Stimulated activated CD8-positive, alpha-beta memory T cell treated with anti-CD3 and anti-CD28 coated beads, Interleukin-15, amount 100 ng/mL, for 48 hours (primary cell): ENCODE measurements around the gene EMX2.

Source experiments
- DNase-seq, 2 donors: peaks; one replicate each; pipeline ENCODE4 v3.0.0-alpha.2; 2020; ENCODE audit warnings: low read depth in 2 of 2

The EMX2 gene

GRCh38 chr10:117532003-117532385 is 10.6 kb upstream of the EMX2 start:
- DNase-seq, result no peak

DNA sequence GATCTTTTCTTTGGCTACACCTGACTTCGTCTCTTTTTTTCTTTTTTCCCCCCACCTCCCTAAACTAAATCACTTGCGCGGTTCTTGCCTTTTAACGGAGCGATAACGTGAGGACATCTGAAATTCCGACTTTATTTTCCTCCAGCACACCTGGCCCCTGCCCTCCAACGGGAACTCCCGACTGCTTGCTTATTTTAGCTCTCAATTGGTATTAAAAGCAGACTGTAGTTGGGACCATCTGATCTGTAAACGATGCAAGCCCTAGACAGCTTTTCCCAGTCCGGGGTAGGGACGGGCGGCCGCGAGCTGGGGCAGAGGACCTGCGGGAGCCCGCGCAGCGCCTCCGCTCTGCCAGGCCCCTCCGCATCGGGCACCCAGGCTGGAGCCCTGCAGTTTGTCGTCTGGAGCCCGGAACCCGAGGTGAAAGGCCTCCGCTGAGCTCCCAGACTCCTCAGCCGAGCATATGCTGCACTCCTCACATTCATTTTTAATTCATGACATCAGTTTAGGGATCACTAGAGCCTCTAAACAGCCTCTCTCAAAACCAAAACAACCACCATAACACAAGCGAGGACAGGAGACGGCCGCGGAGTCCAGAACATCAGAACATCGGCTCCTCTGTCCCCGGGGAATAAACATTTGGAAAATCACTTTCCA is 10.0 kb upstream of the EMX2 start:
- DNase-seq, result no peak

DNA sequence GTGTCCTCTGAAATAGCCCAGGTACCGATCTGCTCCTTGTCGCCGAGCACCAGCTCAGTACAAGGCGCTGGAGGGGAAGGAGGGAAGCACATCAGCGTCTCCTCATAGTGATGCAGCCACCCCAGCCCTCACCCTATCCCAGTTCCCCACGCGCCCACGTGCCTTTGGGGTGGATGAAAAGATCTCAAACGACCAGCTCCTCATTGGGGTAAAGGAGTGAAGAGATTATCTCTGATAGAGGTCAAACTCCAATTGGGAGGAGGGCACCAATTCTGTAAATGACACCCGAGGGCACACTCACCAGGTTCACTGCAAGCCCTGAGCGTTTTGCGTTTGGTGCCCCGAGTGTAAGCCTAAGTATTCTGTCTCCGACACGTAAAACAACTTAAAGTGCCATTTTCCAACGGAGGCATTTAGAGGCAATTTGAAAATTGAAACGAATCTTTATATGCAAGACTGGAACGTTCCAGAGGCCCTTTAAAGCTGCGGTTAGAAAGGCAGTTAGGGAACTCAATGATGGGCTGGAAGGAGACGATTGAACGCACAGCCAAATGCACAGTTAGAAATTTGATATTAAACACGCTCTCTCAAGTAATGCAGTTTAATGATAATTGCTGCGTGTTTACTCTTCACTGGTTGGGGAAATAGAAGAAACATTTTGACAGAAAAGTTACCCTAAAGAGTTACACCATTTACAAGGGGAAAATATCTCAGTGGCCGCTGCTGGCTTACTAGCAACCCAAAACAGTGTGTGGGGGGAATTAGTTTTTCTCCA is 8.9 kb upstream of the EMX2 start:
- no peak for DNase-seq

DNA sequence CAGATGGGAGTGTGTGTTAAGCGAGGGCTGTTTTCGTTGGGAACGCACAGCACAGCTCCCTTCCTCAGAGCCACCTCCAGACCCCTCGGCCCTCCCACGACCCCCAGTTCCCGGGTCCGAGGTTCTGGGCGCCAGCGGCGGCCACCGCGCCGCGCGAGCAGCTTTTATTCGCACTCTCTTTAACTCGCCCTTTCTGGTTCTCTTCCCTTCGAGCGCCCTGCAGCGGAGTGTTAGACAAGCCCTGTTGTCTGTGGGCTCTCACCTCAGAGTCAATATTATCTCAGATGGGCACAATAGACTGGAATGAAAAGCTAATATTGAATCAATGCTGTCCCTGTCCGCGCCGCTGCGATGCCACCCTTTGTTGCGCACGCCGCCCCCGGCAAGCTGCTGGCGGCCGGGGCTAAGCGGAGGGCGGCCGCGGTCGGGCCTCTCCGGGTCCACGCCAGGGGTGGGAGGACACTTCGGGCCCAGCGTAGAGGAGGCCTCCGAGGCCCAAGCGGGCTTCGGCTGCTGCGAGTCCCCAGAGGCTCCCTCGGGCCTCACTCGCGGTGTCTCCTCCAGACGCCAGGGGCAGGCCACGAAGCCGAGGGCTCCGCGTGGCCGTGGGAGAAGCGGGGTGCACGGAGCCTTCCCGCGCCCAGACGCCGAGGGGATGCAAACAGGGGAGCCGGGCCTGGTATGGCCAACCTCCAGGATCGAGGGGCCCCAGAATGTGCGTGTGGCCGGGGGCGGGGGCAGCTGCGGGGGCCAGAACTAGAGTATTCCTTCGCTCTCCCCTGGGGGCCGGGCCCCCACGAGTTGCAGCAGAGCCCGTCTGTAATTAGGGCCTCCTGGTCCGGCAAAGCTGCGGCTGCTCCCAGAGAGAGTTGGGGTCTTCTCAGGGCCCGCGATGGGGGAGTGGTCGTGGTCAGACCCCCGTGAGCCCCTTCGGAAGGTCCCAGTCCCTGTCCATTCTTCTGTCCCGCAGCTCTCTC is 7.9 kb upstream of the EMX2 start:
- DNase-seq, result no peak

GRCh38 chr10:117535298-117536071 is 7.1 kb upstream of the EMX2 start:
- DNase-seq, result no peak

- no peak for DNase-seq
Observed at GRCh38 chr10:117536072-117536865, 6.3 kb upstream of the EMX2 start.

DNA sequence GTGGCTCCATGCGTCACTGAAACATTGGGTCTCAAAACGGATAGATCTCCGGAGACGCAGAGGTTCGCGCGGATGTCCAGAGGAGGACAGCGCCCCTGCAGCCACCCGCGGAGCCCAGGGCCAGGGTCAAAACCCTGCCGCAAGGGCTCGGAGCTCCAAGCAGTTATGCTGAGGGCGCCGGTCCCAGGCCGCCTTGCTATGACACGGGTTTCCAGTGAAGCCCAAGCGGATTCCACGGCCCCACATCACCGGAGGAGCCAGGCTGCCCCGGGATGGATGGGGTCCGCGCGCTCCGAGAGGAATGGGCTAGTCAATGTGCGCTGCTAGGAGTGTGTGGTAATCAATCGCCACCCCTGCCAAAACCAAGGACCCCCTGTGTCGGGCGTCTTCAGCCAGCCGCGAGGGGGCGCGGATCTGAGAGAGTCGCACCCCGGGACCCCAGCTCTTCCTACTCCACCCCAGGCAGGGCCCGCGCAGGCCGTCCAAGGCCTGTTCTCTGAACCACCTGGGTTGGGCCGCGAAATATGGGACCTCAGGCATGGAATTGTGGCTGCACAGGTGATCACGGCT is 5.6 kb upstream of the EMX2 start:
- DNase-seq, result no peak

DNA sequence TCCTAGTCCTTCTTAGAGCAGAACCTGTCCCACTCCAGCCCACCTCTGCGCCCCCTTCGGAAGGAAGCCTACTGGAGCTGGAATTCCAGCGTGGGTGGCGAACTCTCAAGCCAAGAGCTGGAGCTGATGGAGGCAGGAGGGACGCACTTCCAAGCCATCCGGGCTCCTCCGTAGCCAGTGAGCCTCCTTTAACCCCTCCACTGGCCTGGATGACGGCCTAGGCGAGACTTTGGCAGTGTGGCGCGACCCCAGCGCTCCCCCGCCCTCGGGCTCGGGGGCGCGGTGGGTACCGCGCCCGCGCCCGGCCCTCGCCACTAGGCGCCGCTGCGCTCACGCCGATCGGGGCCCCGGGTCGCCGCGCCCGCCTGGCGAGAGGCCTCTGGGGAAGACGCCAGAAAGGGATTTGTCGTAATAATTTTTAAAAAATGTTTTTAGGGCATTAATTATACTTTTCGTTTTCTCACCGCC is 5.1 kb upstream of the EMX2 start:
- DNase-seq, result no peak

DNA sequence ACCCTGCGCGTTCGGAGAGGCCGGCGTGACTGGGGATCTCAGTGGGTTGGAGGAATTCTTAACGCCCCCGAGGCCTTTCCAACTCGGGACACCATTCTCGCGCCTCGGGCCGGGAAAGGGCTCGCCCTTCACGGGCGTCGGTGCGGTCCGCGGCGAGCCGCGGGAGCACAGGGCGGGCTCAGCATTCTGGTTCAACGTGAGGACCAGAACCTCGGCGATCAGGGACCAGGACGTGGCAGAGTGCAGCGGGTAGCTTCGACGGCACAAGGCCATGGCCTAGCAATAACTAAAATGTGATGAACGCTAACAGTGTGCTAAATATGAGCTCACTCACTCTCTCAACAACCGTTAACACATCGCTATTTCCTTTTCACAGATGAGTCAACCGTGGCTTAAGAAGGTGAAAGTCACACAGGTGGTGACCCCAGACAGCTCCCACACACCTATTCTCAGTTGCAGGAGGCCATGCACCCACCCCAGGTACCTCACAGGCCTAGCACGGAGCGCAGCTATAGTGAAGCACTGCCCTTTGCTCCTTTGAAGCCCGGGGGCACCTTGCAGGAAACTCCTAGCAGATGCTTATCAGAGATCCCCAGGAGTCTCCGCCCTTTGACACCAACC is 4.5 kb upstream of the EMX2 start:
- no peak for DNase-seq

DNA sequence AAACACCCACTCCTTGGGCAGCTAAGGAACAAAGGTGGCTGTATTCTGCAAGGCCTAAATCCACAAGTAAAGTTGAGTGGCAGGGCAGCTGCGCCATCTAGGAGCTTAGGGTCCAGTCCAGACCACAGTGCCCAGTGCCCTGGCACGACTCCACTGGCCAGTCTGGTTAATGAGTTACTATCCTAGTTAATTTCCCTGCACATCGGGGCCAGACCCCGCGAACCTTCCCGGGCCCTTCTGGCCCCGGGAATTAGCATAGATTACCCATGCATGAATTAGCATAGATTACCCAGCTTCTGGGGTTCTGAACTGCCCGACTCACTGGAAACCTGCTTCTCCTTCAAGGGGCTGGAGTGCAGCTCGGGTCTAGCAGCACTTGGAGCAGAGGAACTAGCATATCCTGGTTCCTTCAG is 3.2 kb upstream of the EMX2 start:
- no peak for DNase-seq

- DNase-seq, result no peak
Observed at GRCh38 chr10:117539903-117540639, 2.5 kb upstream of the EMX2 start.

DNA sequence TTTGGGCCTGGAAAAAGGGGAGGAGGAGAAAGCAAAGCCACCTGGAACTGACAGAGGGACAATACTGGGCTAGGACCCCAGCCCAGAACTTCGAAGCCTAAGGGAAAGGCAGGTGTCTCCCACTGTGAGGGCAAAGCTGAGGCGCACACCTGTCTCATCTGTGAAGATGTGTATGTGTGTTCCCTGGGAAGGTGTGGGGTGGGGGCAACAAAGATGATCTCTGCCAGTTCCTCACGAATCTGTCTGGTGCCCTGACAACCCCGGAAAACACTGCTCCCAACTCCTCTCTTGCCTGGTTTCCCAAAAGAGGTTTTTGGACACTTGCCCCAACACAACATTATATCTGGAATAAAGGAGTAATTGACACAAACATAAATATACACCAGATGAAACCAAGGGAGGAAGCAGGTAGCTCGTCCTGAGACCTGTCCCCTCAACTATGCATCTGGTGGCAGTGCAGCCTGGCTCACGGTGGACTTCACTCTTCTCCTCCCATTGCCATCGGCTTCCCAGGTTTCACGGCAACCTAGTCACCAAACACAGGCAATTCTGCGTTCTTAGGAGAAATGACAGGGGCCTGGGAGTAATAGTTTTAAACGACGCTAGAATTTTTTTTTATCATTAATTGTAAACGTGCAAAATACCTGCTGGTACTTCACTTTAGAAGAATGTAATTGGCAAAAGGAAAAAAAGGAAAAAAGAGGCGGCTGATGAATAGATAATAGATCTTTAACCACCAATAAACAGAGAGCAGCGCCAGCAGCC is 1.7 kb upstream of the EMX2 start:
- DNase-seq, result no peak

DNA sequence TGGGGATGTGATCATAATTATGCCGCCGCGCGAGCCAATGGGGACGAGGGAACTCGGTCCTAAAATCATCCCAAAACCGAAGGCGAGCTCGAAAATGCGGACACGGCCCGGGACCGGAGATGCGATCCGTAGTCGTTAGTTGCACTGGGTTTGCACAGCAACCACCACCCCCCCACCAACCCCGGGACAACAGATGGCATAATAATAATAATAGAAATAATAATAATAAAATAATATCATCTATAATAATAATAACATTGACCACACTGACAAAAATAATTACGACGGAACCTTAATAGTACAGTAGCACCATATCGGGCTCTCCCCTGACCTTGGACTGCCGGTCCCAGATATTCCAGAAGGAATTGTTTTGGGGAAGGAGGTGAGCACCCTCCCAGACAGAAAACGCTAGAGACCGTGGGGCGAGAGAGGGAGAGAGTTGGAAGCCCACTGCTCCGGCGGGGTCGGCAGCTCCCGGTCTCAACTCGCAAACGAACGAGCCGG is 1.1 kb upstream of the EMX2 start:
- no peak for DNase-seq

DNA sequence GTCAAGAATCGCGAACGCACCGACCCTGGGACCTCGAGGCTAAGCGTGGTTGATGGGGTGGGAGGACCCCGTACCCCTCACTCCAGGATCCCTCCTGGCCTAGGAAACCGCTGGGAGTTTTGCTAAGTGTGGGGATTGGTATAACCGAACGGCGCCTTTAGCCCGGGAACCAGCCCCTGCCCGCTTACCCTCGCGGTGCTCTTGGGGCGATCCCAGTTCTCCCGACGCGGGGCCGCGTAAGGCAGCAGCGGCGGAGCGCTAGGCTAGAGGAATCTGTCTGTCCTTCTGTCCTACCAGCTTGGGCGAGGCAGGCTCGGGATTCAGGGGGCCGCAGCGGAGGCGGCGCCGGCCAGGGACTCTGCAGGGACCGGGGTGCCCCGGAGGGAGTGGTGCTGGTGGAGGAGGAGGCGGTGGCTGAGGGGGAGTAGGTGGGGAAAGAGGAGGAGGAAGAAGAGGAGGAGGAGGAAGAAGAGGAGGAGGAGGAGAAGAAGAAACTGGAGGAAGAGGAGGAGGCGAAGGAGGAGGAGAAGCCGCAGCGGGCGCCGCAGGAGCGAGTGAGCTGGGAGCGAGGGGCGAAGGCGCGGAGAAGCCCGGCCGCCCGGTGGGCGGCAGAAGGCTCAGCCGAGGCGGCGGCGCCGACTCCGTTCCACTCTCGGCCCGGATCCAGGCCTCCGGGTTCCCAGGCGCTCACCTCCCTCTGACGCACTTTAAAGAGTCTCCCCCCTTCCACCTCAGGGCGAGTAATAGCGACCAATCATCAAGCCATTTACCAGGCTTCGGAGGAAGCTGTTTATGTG is 439 bp upstream of the EMX2 start:
- no peak for DNase-seq

DNA sequence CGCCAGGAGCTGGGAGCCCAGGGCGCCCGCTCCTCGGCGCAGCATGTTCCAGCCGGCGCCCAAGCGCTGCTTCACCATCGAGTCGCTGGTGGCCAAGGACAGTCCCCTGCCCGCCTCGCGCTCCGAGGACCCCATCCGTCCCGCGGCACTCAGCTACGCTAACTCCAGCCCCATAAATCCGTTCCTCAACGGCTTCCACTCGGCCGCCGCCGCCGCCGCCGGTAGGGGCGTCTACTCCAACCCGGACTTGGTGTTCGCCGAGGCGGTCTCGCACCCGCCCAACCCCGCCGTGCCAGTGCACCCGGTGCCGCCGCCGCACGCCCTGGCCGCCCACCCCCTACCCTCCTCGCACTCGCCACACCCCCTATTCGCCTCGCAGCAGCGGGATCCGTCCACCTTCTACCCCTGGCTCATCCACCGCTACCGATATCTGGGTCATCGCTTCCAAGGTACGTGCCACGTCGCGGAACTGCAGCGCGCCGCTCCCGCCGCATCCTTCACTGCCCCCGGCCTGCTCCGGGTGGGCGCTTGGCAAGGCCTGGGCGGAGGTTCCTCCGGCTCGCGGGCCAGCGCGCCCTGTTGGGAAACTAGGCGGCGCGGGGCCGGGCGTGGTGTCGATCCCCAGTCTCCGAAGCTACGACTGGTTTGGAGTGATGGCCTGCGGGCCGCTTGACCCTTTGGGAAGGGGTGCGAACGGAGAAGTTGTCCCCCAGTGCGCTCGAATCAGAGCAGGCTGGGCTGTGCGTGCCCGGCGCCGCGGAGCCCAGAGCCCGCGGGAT is 868 bp downstream of the EMX2 start:
- DNase-seq, result peak in 1 of 2 donors; percentile 19

GRCh38 chr10:117544004-117544701 is 1.6 kb downstream of the EMX2 start:
- DNase-seq, result no peak
